ENCODE data around the gene PADI2. TPM values are rescaled to one million over a fixed set of nuclear protein-coding genes. Genes with fewer than 3 reads are reported as not detected.

The PADI2 gene
- total RNA-seq, 6 donors from 2014 or later: 1.9 to 25.2 (median 4.9) TPM

DNA sequence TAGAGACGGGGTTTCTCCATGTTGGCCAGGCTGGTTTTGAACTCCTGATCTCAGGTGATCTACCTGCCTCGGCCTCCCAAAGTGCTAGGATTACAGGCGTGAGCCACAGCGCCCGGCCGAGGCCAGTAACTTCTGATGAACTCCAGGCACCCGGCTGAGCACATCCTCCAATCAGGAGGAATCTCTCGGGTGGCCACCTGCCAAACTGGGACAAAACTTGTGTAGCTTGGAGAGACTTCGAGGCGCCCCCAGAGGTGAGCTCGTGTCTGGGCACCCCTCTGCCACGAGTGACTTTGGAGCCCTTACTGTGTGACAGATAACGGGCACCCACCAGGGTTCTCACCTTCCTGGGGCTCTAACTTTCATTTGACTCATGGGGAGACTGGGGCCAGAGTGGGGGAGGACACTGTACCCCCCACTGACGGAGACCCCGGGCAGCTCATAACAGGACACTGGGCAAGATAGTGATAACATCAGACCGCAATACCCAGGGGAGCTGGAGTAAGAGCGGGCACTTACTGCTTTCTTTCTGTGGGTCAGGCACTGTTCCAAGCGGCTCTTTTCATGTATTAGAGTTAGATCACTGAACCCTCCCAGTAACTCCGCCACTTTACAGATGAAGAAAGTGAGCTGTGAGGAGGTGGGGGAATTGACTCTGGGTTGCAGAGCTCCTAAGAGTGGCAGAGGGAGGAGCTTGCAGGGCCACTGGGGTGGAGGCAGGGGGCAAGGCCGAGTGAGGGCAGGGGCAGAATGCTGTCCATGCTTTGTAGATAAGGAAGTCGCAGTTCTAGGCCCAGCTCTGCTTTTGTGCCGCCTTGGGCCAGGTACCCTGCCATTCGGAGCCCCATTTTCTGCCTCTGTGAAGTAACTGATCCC lies 1.9 kb upstream of the PADI2 start:
- H3K4me3 ChIP-seq: no peak overlapping the region
- H3K36me3 ChIP-seq: no peaks in the 10 kb centered on the region
- peaks cover 0 to 15% (median 3%) of the 10 kb centered on the region in 4 donors for H3K27me3 ChIP-seq
- no peak for ATAC-seq (ENCODE audit: low FRiP score in 2 of 2)
- DNase-seq: peak in 1 of 2 donors; percentile 45
- no peaks in the 10 kb centered on the region for H3K9me3 ChIP-seq
- peak overlapping the region in 2 of 4 donors; percentile 34 to 54 for H3K27ac ChIP-seq
- TF ChIP-seq POLR2A (IDR thresholded peaks at IDR 0.05) (no peak), POLR2AphosphoS5 (IDR thresholded peaks at IDR 0.05) (no peak), EP300 (IDR thresholded peaks at IDR 0.05) (no peak)
- TF ChIP-seq, protein P1, sequence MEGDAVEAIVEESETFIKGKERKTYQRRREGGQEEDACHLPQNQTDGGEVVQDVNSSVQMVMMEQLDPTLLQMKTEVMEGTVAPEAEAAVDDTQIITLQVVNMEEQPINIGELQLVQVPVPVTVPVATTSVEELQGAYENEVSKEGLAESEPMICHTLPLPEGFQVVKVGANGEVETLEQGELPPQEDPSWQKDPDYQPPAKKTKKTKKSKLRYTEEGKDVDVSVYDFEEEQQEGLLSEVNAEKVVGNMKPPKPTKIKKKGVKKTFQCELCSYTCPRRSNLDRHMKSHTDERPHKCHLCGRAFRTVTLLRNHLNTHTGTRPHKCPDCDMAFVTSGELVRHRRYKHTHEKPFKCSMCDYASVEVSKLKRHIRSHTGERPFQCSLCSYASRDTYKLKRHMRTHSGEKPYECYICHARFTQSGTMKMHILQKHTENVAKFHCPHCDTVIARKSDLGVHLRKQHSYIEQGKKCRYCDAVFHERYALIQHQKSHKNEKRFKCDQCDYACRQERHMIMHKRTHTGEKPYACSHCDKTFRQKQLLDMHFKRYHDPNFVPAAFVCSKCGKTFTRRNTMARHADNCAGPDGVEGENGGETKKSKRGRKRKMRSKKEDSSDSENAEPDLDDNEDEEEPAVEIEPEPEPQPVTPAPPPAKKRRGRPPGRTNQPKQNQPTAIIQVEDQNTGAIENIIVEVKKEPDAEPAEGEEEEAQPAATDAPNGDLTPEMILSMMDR (IDR thresholded peaks at IDR 0.05): no peak
- H3K4me1 ChIP-seq: peaks cover 19 to 47% (median 31%) of the 10 kb centered on the region in 4 donors
- 69 to 77% methylated on average over 10 to 22 of the region's 23 CpGs for WGBS, 2 donors

DNA sequence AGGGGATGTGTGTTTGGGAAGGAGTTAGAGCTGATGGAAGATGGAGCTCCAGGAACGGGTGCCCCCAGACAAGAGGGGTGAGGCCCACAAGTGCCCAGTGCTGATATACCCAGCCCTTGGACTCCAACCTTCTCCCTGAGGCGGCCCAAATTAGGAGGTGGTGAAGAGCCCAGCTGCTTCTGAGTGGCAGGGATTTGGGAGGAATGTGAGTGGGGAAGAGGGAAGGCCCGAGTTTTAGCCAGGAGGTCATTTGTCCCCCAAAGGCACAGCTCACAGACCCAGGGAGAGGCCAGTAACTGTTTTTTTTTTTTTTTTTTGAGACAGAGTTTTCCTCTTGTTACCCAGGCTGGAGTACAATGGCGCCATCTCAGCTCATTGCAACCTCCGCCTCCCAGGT lies 1.2 kb upstream of the PADI2 start:
- DNase-seq (no peak), ATAC-seq (ENCODE audit: low FRiP score in 2 of 2) (no peak)
- Histone ChIP-seq H3K36me3 (no peaks in the 10 kb centered on the region), H3K27ac (peak overlapping the region in 1 of 4 donors; percentile 31), H3K4me1 (peaks cover 16 to 42% (median 30%) of the 10 kb centered on the region in 4 donors), H3K9me3 (no peaks in the 10 kb centered on the region), H3K4me3 (no peak overlapping the region), H3K27me3 (peaks cover 0 to 15% (median 3%) of the 10 kb centered on the region in 4 donors)
- TF ChIP-seq POLR2AphosphoS5 (IDR thresholded peaks at IDR 0.05): no peak
- no peak for TF ChIP-seq EP300 (IDR thresholded peaks at IDR 0.05)
- TF ChIP-seq, protein P1 (IDR thresholded peaks at IDR 0.05): no peak
- TF ChIP-seq POLR2A (IDR thresholded peaks at IDR 0.05): no peak
- WGBS, 2 donors: 87 to 95% methylated on average over 5 of the region's 5 CpGs

DNA sequence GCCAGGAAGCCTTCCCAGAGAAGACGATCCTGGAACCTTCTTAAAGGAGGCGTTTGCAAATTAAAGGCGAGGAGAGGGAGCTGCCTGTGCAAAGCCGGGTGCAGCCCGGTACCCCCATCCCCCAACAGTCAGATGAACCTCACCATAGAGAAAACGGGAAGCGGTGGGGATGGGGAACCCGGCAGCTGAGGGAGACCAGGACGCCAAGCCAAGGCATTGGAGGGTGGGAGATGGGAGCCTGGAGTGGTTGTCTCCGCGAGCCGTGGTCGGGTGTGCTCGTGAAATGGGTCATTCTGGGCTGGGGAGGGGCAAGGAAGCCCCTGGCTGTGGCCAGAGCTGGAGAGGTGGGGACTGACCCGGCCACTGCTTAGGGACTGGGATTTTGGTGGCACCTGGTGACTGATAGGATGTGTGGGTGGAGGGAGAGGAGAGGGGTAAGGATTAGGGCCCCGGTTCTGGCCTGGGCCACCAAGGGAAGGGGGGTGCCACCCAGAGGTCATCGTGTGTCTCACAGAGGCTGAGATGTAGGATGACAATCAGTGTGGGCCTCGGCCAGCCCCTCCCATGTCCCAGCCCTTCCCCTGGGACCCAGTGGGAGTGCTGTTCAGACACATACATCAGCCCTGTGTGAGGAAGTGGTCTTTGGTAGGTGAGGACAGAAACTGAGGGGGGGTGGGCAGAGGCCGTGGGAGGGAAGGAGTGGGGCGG lies 676 bp upstream of the PADI2 start:
- H3K36me3 ChIP-seq: no peaks in the 10 kb centered on the region
- peak overlapping the region in 3 of 4 donors; percentile 30 to 55 (median 48) for H3K4me3 ChIP-seq
- no peaks in the 10 kb centered on the region for H3K9me3 ChIP-seq
- ATAC-seq (ENCODE audit: low FRiP score in 2 of 2): peak in 1 of 2 donors; percentile 34
- H3K27me3 ChIP-seq: peaks cover 0 to 15% (median 3%) of the 10 kb centered on the region in 4 donors
- 48% methylated on average over 19 of the region's 20 CpGs for WGBS, 2 donors
- peak in 1 of 2 donors; percentile 59 for DNase-seq
- peak overlapping the region in 3 of 4 donors; percentile 31 to 79 (median 43) for H3K27ac ChIP-seq
- TF ChIP-seq POLR2AphosphoS5 (IDR thresholded peaks at IDR 0.05) (no peak), POLR2A (IDR thresholded peaks at IDR 0.05) (no peak), EP300 (IDR thresholded peaks at IDR 0.05) (no peak)
- TF ChIP-seq, protein P1 (IDR thresholded peaks at IDR 0.05): no peak
- H3K4me1 ChIP-seq: peaks cover 16 to 42% (median 29%) of the 10 kb centered on the region in 4 donors

DNA sequence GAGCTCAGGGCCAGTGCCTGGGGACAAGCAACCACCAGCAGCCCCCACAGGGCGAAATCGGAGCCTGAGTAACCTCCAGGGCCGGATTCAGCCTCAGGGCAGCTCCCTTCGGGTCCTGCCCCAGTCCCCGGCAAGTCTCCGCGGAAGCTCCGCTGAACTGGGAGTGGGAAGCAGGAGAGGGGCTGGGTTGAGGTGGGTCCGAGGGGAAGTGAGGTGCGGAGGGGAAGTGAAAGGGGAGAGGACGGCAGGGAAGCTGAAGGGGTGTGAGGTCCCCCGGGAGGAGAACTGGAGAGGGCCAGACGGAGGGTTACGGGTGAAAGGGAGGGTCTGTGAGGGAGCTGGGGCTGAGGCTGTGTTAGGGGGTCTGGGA lies 560 bp downstream of the PADI2 start:
- peaks cover 0 to 15% (median 3%) of the 10 kb centered on the region in 4 donors for H3K27me3 ChIP-seq
- TF ChIP-seq, protein P1 (IDR thresholded peaks at IDR 0.05): no peak
- TF ChIP-seq POLR2AphosphoS5 (IDR thresholded peaks at IDR 0.05) (no peak), POLR2A (IDR thresholded peaks at IDR 0.05) (no peak), EP300 (IDR thresholded peaks at IDR 0.05) (no peak)
- ATAC-seq (ENCODE audit: low FRiP score in 2 of 2) (peak in 1 of 2 donors; percentile 9), DNase-seq (peak in 1 of 2 donors; percentile 37)
- peaks cover 16 to 42% (median 29%) of the 10 kb centered on the region in 4 donors for H3K4me1 ChIP-seq
- H3K36me3 ChIP-seq: no peaks in the 10 kb centered on the region
- WGBS, 2 donors: 8 to 20% methylated on average over 12 to 14 of the region's 14 CpGs
- peak overlapping the region in 3 of 4 donors; percentile 30 to 55 (median 48) for H3K4me3 ChIP-seq
- no peaks in the 10 kb centered on the region for H3K9me3 ChIP-seq
- peak overlapping the region in 2 of 4 donors; percentile 48 to 79 for H3K27ac ChIP-seq

Measured in upper lobe of left lung (tissue), 6 donors.